Measurements from ENCODE around the gene PLEKHG5. TPM values are rescaled to one million over a fixed set of nuclear protein-coding genes. Genes with fewer than 3 reads are reported as not detected.

The PLEKHG5 gene
- total RNA-seq, 1 donor from 2014 or later = 17.2 TPM

GRCh38 chr1:6531996-6532395, 40.5 kb upstream of the PLEKHG5 start:
- intact Hi-C loops (cut with DNase I) = no loop called here
- no peak for DNase-seq (ENCODE audit: extremely low spot score in 2 of 2)
- Histone ChIP-seq H3K9me3 (no peaks in the 10 kb centered on the region), H3K27me3 (no peaks in the 10 kb centered on the region), H3K4me1 (no peaks in the 10 kb centered on the region), H3K27ac (no peak overlapping the region), H3K4me3 (no peak overlapping the region), H3K36me3 (peaks cover 0 to 73% of the 10 kb centered on the region in 2 donors)
- TF ChIP-seq POLR2A (IDR thresholded peaks at IDR 0.05) = no peak
- no peak for TF ChIP-seq POLR2AphosphoS5 (IDR thresholded peaks at IDR 0.05; ENCODE audit: insufficient read depth in 1 of 2, low read depth in 1 of 2)
- TF ChIP-seq CTCF (IDR thresholded peaks at IDR 0.05) = no peak

- DNase-seq (ENCODE audit: extremely low spot score in 2 of 2) = no peak
- TF ChIP-seq POLR2A (IDR thresholded peaks at IDR 0.05) (no peak), CTCF (IDR thresholded peaks at IDR 0.05) (no peak), POLR2AphosphoS5 (IDR thresholded peaks at IDR 0.05; ENCODE audit: insufficient read depth in 1 of 2, low read depth in 1 of 2) (no peak)
- H3K4me3 ChIP-seq = no peak overlapping the region
- H3K27me3 ChIP-seq = no peaks in the 10 kb centered on the region
- intact Hi-C loops (cut with DNase I) = no loop called here
- no peaks in the 10 kb centered on the region for H3K9me3 ChIP-seq
- H3K27ac ChIP-seq = no peak overlapping the region
- no peaks in the 10 kb centered on the region for H3K4me1 ChIP-seq
- peaks cover 0 to 79% of the 10 kb centered on the region in 2 donors for H3K36me3 ChIP-seq
Observed at GRCh38 chr1:6530504-6531160, 39.2 kb upstream of the PLEKHG5 start.

- TF ChIP-seq POLR2A (IDR thresholded peaks at IDR 0.05) = no peak
- no peak for TF ChIP-seq CTCF (IDR thresholded peaks at IDR 0.05)
- TF ChIP-seq POLR2AphosphoS5 (IDR thresholded peaks at IDR 0.05; ENCODE audit: insufficient read depth in 1 of 2, low read depth in 1 of 2) = no peak
- Histone ChIP-seq H3K4me1 (no peaks in the 10 kb centered on the region), H3K27ac (no peak overlapping the region), H3K27me3 (no peaks in the 10 kb centered on the region), H3K36me3 (peaks cover 0 to 74% of the 10 kb centered on the region in 2 donors), H3K4me3 (no peak overlapping the region), H3K9me3 (no peaks in the 10 kb centered on the region)
- intact Hi-C loops (cut with DNase I) = no loop called here
- DNase-seq (ENCODE audit: extremely low spot score in 2 of 2) = no peak
Observed at GRCh38 chr1:6528492-6528891, 37.0 kb upstream of the PLEKHG5 start.

GRCh38 chr1:6526316-6526715, 34.8 kb upstream of the PLEKHG5 start:
- Histone ChIP-seq H3K27me3 (no peaks in the 10 kb centered on the region), H3K9me3 (no peaks in the 10 kb centered on the region), H3K4me3 (no peak overlapping the region), H3K36me3 (peaks cover 0 to 54% of the 10 kb centered on the region in 2 donors), H3K27ac (no peak overlapping the region), H3K4me1 (no peaks in the 10 kb centered on the region)
- no peak for DNase-seq (ENCODE audit: extremely low spot score in 2 of 2)
- intact Hi-C loops (cut with DNase I) = no loop called here
- no peak for TF ChIP-seq POLR2A (IDR thresholded peaks at IDR 0.05)
- no peak for TF ChIP-seq CTCF (IDR thresholded peaks at IDR 0.05)
- TF ChIP-seq POLR2AphosphoS5 (IDR thresholded peaks at IDR 0.05; ENCODE audit: insufficient read depth in 1 of 2, low read depth in 1 of 2) = no peak

GRCh38 chr1:6523566-6523965, 32.1 kb upstream of the PLEKHG5 start:
- Histone ChIP-seq H3K27me3 (no peaks in the 10 kb centered on the region), H3K4me3 (no peak overlapping the region), H3K27ac (no peak overlapping the region), H3K9me3 (no peaks in the 10 kb centered on the region), H3K4me1 (peaks cover 21% of the 10 kb centered on the region), H3K36me3 (peaks cover 0 to 34% of the 10 kb centered on the region in 2 donors)
- intact Hi-C loops (cut with DNase I) = no loop called here
- DNase-seq (ENCODE audit: extremely low spot score in 2 of 2) = no peak
- TF ChIP-seq POLR2A (IDR thresholded peaks at IDR 0.05) = no peak
- no peak for TF ChIP-seq CTCF (IDR thresholded peaks at IDR 0.05)
- no peak for TF ChIP-seq POLR2AphosphoS5 (IDR thresholded peaks at IDR 0.05; ENCODE audit: insufficient read depth in 1 of 2, low read depth in 1 of 2)

Data from vagina (tissue), 2 donors.